ENCODE results near the gene CADM2.

- TF ChIP-seq CTCF (IDR thresholded peaks at IDR 0.05; ENCODE audit: poor library complexity), result no peak
- no peak for TF ChIP-seq EZH2phosphoT487 (IDR thresholded peaks at IDR 0.05; ENCODE audit: low read depth, severe bottlenecking, unreplicated experiment)
- TF ChIP-seq EZH2 (IDR thresholded peaks at IDR 0.05; ENCODE audit: borderline replicate concordance), result no peak
Observed at GRCh38 chr3:85303156-85303555, 344.4 kb downstream of the CADM2 start.

Data from hepatocyte (in vitro differentiated cells).